Inferior parietal cortex (tissue), 1 donor: ENCODE results near the gene DEPDC7.

Experiments
- DNase-seq: peaks from one replicate; pipeline ENCODE4 v3.0.0-alpha.2; 2016; ENCODE audit errors: extremely low spot score

DEPDC7 gene

DNA sequence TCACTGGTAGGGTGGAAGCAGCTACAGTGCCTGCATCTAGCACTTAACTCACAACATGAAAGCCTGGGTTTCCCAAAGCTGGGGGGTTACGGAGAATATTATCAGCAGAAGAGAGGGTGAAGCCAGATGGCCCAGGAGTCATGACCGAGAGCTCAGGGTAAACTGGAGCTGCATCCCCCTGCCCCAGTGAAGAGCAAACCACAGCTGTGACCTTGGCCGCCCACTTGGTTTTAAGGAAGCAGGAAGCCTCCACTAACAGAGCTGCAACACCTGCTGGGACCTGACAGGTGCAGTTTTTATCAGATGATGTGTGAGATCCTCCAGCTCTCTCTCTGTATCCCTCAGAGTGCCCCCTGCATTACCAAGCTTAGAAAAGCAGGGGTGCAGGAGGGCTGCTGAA is 44.6 kb downstream of the DEPDC7 start:
- no peak for DNase-seq

DNA sequence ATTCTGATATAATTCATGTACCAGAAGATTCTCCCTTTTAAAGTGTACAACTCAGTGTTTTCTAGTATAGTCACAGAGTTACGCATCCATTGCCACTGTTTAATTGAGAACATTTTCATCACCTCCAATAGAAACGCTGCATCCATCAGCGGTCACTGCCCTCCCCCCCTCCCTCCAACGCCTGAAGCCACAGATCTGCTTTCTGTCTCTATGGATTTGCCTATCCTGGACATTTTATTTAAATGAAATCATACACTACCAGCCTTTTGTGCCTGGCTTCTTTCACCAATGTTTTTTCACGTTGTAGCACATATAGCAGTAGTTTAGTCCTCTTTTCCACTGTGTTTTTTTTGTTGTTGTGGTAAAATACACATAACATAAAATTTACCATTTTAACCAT is 46.5 kb downstream of the DEPDC7 start:
- no peak for DNase-seq

DNA sequence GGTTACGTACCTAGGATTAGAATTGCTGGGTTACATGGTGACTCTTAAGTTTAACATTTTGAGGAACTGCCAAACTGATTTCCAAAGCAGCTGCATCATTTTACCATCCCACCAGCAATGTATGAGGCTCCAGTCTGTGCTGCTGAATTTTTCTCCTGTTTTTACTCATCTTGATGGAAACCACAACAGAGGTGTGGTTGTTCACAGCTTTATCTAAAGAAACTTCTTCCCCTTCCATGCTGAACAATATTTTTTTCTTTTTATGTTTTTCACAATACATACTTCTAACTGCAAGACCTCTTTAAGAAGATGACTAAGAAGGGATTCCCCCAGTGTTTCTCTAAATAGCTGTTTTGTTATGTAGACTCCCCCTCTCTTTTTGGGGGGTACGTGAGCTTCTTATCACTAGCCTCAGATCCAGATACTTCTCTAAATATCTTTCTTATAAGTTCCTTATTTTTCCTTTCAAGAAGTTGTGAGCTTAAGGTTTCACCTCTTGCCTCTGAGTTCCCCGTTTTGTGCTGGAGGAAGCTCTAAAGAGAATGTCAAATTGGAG is 47.7 kb downstream of the DEPDC7 start:
- DNase-seq: no peak

DNA sequence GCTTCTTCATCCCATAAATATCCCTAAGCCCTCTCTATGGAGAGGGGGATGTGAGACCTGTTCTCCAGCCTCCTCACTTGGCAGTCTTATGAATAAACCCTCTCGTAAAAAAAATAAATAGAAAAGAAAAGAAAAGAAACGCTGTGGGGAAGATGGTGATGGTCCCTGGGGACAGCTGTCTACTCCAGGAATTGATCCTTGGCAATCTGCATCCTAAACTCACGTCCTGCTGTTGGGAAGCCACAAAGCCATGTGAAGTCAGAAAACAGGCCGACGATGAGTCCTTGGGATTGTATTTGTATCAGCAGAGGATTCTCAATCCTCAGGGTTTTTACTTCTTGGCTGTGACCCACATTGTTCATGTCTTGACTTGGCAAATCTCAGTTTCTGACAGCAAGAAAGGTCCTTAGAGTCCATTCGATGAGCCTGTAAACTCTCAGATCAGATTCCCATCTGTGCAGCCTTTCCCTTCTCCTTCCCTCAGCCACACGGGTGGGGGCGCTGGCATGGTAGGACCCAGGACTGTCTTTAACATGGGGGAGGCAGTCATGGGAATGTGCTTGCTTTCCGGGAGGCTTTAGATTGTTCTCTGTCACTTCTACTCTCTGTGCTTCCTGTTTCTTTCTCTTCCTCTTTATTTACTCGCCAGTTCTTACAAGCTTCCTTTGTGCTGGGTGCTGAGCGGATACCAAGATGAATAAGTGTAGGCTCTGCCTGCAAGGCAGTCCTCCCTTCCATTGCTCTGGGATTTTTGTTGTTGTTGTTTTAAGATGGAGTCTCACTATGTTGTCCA is 48.6 kb downstream of the DEPDC7 start:
- DNase-seq: no peak

DNA sequence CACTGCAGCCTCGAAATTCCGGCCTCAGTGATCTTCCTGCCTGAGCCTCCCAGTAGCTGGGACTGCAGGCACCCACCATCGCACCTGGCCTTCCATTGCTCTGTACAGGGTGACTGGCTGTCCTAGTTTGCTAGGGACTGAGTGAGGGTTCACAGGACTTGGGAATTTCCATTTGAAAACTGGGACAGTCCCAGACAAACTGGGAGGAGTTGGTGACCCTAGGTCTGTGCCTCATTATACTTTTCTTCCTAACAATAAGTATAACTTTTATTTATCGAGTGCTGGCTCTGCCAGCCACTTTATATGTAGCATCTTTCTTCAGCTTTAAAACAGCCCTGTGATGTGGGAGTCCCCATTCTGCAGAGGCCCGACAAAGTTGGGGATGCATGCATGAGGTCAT is 49.2 kb downstream of the DEPDC7 start:
- DNase-seq: no peak

DNA sequence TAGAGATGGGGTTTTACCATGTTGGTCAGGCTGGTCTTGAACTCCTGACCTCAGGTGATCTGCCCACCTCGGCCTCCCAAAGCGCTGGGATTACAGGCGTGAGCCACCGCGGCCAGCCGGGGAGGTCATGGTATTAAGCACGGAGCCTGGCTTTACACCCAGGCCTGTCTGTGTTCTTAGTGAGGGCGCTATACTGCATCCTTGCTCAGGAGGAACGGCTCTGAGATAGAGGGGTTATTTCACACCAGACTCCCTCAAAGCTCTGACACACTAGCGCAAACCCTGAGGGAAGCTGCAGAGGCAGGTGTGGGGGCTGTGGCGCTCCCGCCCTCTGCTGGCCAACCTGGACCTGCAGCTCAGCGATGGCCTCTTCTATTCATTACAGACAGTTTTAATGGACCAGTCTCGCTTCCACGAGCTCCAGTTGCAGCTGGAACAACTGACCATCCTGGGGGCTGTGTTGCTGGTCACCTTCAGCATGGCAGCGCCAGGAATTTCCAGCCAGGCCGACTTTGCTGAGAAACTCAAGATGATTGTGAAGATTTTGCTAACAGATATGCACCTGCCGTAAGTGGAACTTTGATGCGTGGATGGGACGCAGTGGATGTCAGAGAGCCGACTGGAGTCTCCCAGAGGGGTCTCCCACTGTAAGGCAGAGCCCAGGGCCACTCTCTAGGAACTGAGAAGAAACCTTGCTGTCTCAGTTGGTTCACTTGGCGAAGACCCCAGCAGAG is 49.9 kb downstream of the DEPDC7 start:
- peak; percentile 50 for DNase-seq

DNA sequence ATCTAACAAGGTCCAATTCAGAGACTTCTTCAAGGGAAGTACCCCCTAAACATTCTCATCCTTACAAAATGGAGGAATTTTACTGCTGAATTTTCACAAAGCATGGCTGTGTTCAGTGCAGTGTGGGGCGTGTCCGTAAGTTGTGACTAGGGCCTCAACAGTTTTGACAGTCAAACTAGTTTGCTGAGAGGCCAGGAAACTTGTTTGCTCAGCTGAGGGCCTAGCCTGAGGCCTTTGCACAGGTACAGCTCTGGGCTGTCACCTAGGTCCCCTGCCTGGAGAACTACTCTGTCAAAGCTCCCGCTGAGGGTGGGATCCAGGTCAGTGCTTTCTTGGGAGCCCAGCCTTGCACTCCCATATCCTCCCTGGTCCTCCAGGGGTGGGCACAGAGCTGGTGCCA is 51.6 kb downstream of the DEPDC7 start:
- no peak for DNase-seq

DNA sequence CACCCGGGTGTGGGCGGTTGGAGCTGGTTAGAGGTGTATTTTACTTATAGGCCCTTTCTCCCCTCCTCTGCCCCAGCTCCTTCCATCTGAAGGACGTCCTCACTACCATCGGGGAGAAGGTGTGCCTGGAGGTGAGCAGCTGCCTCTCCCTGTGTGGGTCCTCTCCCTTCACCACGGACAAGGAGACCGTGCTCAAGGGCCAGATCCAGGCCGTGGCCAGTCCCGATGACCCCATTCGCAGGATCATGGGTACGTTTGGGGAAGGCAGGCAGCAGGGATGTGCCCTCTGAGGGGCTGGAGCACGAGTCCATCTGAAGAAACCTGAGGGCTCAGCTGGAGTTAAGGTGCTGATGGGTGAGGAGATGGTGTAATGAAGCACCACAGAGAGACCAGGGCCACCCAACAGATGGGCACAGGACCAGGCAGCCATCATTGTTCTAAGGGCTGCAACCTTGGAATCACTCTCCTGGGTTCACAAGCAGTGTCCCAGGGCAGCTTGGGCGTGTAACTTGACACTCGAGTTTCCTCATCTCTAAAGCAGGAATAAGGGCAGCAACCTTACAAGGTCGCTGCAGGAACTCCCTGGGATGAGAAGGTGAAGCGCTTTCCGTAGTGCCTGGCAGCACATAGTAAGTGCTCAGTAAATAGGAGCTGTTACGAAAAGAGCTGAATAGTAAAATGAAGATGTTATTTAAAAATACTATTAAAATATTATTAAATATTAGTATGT is 53.1 kb downstream of the DEPDC7 start:
- DNase-seq: no peak

DNA sequence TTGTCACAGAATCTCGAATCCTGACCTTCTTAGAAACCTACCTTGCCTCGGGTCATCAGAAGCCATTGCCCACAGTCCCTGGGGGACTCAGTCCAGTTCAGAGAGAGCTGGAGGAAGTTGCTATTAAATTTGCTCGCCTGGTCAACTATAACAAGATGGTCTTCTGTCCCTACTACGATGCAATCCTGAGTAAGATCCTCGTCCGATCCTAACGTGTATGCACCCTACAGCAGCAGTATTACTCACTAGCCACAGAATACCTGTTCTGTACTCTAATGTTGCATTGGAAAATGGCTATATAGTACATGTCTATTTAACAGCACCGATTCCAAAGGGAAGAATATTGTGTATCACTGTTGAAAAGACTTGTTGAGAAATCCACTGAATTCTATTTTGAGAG is 56.8 kb downstream of the DEPDC7 start:
- no peak for DNase-seq
